ENCODE data around the gene HNF1B.

HNF1B gene

DNA sequence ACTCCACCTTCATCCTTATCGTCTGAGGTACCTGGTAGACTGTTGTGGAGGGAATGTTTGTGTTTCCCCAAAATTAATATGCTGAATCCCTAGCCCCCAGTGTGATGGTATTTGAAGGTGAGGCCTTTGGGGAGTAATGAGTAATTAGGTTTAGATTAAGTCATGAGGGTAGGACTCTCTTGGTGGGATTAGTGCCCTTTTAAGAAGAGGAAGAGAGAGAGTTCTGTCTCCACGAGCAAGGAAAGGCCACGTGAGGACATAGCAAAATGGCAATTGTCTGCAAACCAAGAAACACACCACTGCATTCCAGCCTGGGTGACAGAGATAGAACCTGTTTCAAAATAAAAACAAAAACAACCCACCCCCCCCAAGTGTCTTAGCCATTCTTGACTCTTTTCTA, 80.6 kb downstream of the HNF1B start:
- DNase-seq = no peak

DNA sequence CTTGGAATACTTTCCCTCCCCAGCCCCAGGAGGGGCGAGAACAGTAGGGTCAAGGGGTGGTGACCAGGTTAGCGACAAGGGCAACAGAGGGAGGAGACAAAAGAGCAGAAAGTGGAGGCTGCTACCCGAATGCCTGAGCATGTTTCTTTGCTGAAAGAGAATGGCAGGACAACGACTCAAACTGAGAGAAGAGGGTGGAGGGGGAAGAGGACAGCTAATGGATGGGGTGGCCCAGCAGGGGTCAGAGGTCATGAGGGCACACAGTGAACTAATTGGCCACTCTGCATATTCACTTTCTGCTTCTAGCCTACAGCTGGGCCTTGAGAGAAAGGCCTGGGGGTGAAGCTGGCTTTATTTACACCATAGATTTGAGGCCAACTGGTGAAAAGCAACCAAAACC, 82.5 kb downstream of the HNF1B start:
- no peak for DNase-seq

- DNase-seq = no peak
These were observed 83.4 kb downstream of the HNF1B start for GRCh38 chr17:37661400-37662014.

- DNase-seq = no peak
These were observed 84.9 kb downstream of the HNF1B start for GRCh38 chr17:37659925-37660324.

GRCh38 chr17:37657202-37657601, 87.7 kb downstream of the HNF1B start:
- DNase-seq = no peak

GRCh38 chr17:37651849-37652248, 93.0 kb downstream of the HNF1B start:
- DNase-seq = no peak

DNA sequence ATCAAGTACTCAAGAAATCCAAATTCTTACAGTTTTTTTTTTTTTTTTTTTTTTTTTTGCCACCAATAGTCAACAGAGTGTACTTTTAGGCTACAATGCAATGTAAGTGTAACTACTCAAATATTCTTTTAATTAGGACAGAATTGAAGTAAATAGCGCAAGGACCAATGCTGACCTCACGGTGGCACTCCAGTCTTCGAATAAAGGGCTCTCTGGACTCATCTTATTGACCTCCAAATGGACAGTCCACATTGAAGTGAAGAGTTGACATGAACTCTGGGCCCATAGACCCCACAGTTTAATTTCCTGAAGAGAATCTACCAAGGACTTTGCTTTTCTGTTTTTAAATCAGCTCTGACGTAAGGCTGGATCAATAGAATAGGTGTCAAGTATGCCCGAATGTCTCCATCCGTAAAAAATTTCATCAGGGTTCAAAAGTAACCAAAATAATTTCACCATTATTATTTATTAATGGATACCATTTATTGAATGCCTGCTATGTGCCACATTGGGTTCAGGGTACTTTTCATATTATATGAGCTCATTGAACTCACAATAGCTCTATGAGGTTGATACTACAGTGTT, 94.3 kb downstream of the HNF1B start:
- peak; percentile 48 for DNase-seq

- DNase-seq = no peak
These were observed 96.3 kb downstream of the HNF1B start for GRCh38 chr17:37648555-37648954.

DNA sequence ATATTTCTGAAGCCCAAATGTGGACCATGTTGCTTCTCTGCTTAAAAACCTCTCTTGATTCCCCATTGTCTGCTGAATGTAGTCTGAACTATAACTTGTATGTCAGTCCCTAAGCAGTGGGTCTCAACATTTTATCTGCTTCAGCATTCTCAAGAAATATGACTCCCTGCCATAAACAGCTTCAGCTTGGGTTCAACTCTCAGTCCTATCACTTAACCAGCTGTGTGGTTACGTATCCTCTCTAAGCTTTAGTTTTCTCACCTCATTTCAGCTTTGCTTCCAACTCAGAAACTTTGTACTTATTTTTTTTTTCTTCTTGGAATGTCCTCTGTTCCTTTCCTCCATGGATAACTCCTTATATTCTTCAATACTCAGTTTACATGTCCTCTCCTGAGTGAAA, 97.0 kb downstream of the HNF1B start:
- no peak for DNase-seq

GRCh38 chr17:37643869-37644268, 101.0 kb downstream of the HNF1B start:
- no peak for DNase-seq

GRCh38 chr17:37643118-37643766, 101.6 kb downstream of the HNF1B start, which contains the start of gene DDX52:
DDX52 (minus strand) TSS chr17:37643446; CDS start chr17:37643420, 26 bp downstream.
- DNase-seq = peak; percentile 91

- no peak for DNase-seq
These were observed 102.2 kb downstream of the HNF1B start for GRCh38 chr17:37642681-37643080.

DNA sequence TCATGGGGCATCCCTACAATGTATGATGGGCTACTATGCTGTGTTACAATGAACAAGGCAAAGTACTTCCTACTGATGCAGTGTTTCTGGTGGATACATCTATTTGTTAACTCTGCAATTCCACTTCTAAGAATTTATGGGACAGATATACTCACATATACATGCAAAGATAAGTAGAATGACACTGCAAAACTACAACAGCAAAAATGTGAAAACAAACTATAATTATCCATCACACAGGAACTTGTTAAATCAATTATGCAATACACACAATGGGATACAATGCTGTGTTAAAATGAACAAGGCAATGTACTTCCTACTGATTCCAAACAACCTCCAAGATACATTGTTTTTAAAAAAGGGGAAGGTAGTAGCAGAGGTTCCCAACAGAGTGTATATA, 104.8 kb downstream of the HNF1B start:
- DNase-seq = no peak

GRCh38 chr17:37637956-37638355, 106.9 kb downstream of the HNF1B start:
- DNase-seq = no peak

All from right forelimb (tissue), 1 donor.